HEK293 (cell line): ENCODE measurements around the gene WTAP.

ENCODE experiments used
- EGR2 ChIP-seq: fragments of 450-650 bp; formaldehyde crosslinking; IDR thresholded peaks from 2 replicates; pipeline ENCODE4 v1.5.1; 2016; ENCODE audit warnings: low read depth, missing biosample characterization, missing genetic modification characterization
- PRDM1 ChIP-seq: fragments of 450-650 bp; formaldehyde crosslinking; IDR thresholded peaks from 2 replicates; pipeline ENCODE4; 2016; ENCODE audit warnings: missing biosample characterization, missing genetic modification characterization
- PRDM4 ChIP-seq: fragments of 450-650 bp; formaldehyde crosslinking; IDR thresholded peaks from 2 replicates; pipeline ENCODE4 v1.5.1; 2017; ENCODE audit warnings: missing biosample characterization, missing genetic modification characterization
- SCRT2 ChIP-seq: fragments of 450-650 bp; formaldehyde crosslinking; IDR thresholded peaks from 2 replicates; pipeline ENCODE4 v1.5.1; 2016; ENCODE audit warnings: missing biosample characterization, missing genetic modification characterization
- SP7 ChIP-seq: fragments of 450-650 bp; formaldehyde crosslinking; IDR thresholded peaks from 2 replicates; pipeline ENCODE4 v1.5.1; 2016; ENCODE audit warnings: missing biosample characterization, missing genetic modification characterization
- ZFP69B ChIP-seq: fragments of 450-650 bp; formaldehyde crosslinking; IDR thresholded peaks from 2 replicates; pipeline ENCODE4 v1.5.1; 2016; ENCODE audit warnings: missing biosample characterization, missing genetic modification characterization
- ZNF157 ChIP-seq: fragments of 450-650 bp; formaldehyde crosslinking; IDR thresholded peaks from 2 replicates; pipeline ENCODE4 v1.5.1; 2016; ENCODE audit warnings: missing biosample characterization, missing genetic modification characterization
- ZNF16 ChIP-seq: fragments of 450-650 bp; formaldehyde crosslinking; IDR thresholded peaks from 2 replicates; pipeline ENCODE4 v1.5.1; 2016; ENCODE audit warnings: low read depth, missing biosample characterization, missing genetic modification characterization
- ZNF184 ChIP-seq: fragments of 450-650 bp; IDR thresholded peaks from 2 replicates; pipeline ENCODE4 v1.5.1; 2018; ENCODE audit warnings: missing biosample characterization, mild to moderate bottlenecking, missing genetic modification characterization
- ZNF202 ChIP-seq: fragments of 450-650 bp; formaldehyde crosslinking; IDR thresholded peaks from 2 replicates; pipeline ENCODE4 v1.5.1; 2016; ENCODE audit warnings: missing biosample characterization, missing genetic modification characterization, borderline replicate concordance
- ZNF239 ChIP-seq: fragments of 450-650 bp; formaldehyde crosslinking; IDR thresholded peaks from 2 replicates; pipeline ENCODE4 v1.5.1; 2016; ENCODE audit warnings: missing biosample characterization, missing genetic modification characterization
- ZNF274 ChIP-seq, 2 experiments: fragments of 200-500 bp in 1 of 2; fragments of 450-650 bp in 1 of 2; sonication (Bioruptor generic) in 1 of 2; formaldehyde crosslinking in 1 of 2; IDR thresholded peaks; 2 replicates each; pipeline versions ENCODE4 v1.5.1 to v1.6.1; 2014 to 2016; ENCODE audit warnings: borderline replicate concordance in 1 of 2, inconsistent platforms in 1 of 2, low read length in 1 of 2, missing biosample characterization in 1 of 2, missing genetic modification characterization in 1 of 2
- ZNF350 ChIP-seq: fragments of 450-650 bp; formaldehyde crosslinking; IDR thresholded peaks from 2 replicates; pipeline ENCODE4 v1.5.0; 2017; ENCODE audit warnings: missing biosample characterization, mild to moderate bottlenecking, missing genetic modification characterization
- ZNF394 ChIP-seq: fragments of 450-650 bp; formaldehyde crosslinking; IDR thresholded peaks from 2 replicates; pipeline ENCODE4 v1.5.1; 2016; ENCODE audit warnings: missing biosample characterization, missing genetic modification characterization, mild to moderate bottlenecking, moderate library complexity, borderline replicate concordance
- ZNF398 ChIP-seq: fragments of 450-650 bp; formaldehyde crosslinking; IDR thresholded peaks from 2 replicates; pipeline ENCODE4 v1.5.1; 2017; ENCODE audit warnings: missing biosample characterization, missing genetic modification characterization
- ZNF449 ChIP-seq: fragments of 450-650 bp; formaldehyde crosslinking; IDR thresholded peaks from 2 replicates; pipeline ENCODE4 v1.5.1; 2017; ENCODE audit warnings: missing biosample characterization, mild to moderate bottlenecking, missing genetic modification characterization, moderate library complexity
- ZNF514 ChIP-seq: fragments of 450-650 bp; formaldehyde crosslinking; IDR thresholded peaks from 2 replicates; pipeline ENCODE4 v1.5.1; 2016; ENCODE audit warnings: missing biosample characterization, missing genetic modification characterization
- ZNF518A ChIP-seq: fragments of 450-650 bp; formaldehyde crosslinking; conservative IDR thresholded peaks from 2 replicates; pipeline ENCODE4 v1.5.1; 2016; ENCODE audit warnings: low read depth, missing biosample characterization, missing genetic modification characterization
- ZNF555 ChIP-seq: fragments of 450-650 bp; formaldehyde crosslinking; conservative IDR thresholded peaks from 2 replicates; pipeline ENCODE4 v1.5.1; 2017; ENCODE audit warnings: missing biosample characterization, mild to moderate bottlenecking, missing genetic modification characterization, inconsistent platforms
- ZNF624 ChIP-seq: fragments of 450-650 bp; formaldehyde crosslinking; IDR thresholded peaks from 2 replicates; pipeline ENCODE4 v1.5.1; 2017; ENCODE audit warnings: missing biosample characterization, missing genetic modification characterization
- ZNF629 ChIP-seq: fragments of 450-650 bp; formaldehyde crosslinking; IDR thresholded peaks from 2 replicates; pipeline ENCODE4 v1.5.1; 2017; ENCODE audit warnings: missing biosample characterization, missing genetic modification characterization
- ZNF701 ChIP-seq: fragments of 450-650 bp; formaldehyde crosslinking; IDR thresholded peaks from 2 replicates; pipeline ENCODE4 v1.5.1; 2016; ENCODE audit warnings: missing biosample characterization, missing genetic modification characterization
- ZNF747 ChIP-seq: fragments of 450-650 bp; formaldehyde crosslinking; IDR thresholded peaks from 2 replicates; pipeline ENCODE4 v1.5.1; 2016; ENCODE audit warnings: missing biosample characterization, missing genetic modification characterization
- ZNF843 ChIP-seq: fragments of 450-650 bp; formaldehyde crosslinking; IDR thresholded peaks from 2 replicates; pipeline ENCODE4 v1.5.1; 2016; ENCODE audit warnings: missing biosample characterization, missing genetic modification characterization
- ZSCAN30 ChIP-seq: fragments of 450-650 bp; IDR thresholded peaks from 2 replicates; pipeline ENCODE4 v1.5.1; 2018; ENCODE audit warnings: missing biosample characterization, mild to moderate bottlenecking, missing genetic modification characterization, moderate library complexity
- TF ChIP-seq, protein P1 (sequence below): fragments of 450-650 bp; IDR thresholded peaks from 2 replicates; pipeline ENCODE4 v1.5.1; 2018; ENCODE audit warnings: missing biosample characterization, missing genetic modification characterization

Gene WTAP

GRCh38 chr6:159727717-159728445 lies 575 bp downstream of the WTAP start (continued):
- TF ChIP-seq ZNF518A (tag by site-specific recombination): no peak
- no peak for TF ChIP-seq ZNF274 (IDR thresholded peaks at IDR 0.05; ENCODE audit: low read length)
- TF ChIP-seq ZNF274 (tag by site-specific recombination; IDR thresholded peaks at IDR 0.05; ENCODE audit: borderline replicate concordance): no peak
- TF ChIP-seq, protein P1, sequence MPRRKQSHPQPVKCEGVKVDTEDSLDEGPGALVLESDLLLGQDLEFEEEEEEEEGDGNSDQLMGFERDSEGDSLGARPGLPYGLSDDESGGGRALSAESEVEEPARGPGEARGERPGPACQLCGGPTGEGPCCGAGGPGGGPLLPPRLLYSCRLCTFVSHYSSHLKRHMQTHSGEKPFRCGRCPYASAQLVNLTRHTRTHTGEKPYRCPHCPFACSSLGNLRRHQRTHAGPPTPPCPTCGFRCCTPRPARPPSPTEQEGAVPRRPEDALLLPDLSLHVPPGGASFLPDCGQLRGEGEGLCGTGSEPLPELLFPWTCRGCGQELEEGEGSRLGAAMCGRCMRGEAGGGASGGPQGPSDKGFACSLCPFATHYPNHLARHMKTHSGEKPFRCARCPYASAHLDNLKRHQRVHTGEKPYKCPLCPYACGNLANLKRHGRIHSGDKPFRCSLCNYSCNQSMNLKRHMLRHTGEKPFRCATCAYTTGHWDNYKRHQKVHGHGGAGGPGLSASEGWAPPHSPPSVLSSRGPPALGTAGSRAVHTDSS (tag by site-specific recombination): no peak; the same call in 1 of the 2 replicates
- no peak for TF ChIP-seq ZNF157
- no peak for TF ChIP-seq EGR2 (tag by site-specific recombination)
- TF ChIP-seq ZNF394 (tag by site-specific recombination): no peak
- TF ChIP-seq ZNF16 (tag by site-specific recombination): no peak
- TF ChIP-seq ZFP69B (tag by site-specific recombination): no peak
- TF ChIP-seq ZNF843 (tag by site-specific recombination): no peak
- TF ChIP-seq PRDM4 (tag by site-specific recombination): no peak
- TF ChIP-seq ZNF747 (tag by site-specific recombination): no peak
- no peak for TF ChIP-seq ZNF398
- no peak for TF ChIP-seq ZNF629
- no peak for TF ChIP-seq SCRT2
- TF ChIP-seq ZNF555: no peak
- no peak for TF ChIP-seq ZNF184 (tag by site-specific recombination)
- TF ChIP-seq ZNF514 (tag by site-specific recombination): no peak
- no peak for TF ChIP-seq ZNF624 (tag by site-specific recombination)
- TF ChIP-seq ZNF701 (tag by site-specific recombination): no peak
- no peak for TF ChIP-seq PRDM1
- no peak for TF ChIP-seq ZNF202 (tag by site-specific recombination)
- no peak for TF ChIP-seq ZNF350
- no peak for TF ChIP-seq ZSCAN30 (tag by site-specific recombination)
- no peak for TF ChIP-seq ZNF449 (tag by site-specific recombination)
- TF ChIP-seq SP7 (tag by site-specific recombination): no peak
- TF ChIP-seq ZNF239 (tag by site-specific recombination): no peak
